Activated effector memory CD4-positive, alpha-beta T cell treated with anti-CD3 and anti-CD28 coated beads, Interleukin-2, amount 50 U/mL, for 16 hours (primary cell): ENCODE data around the gene IRAK2.

Experiments used
- DNase-seq: peaks from one replicate; pipeline ENCODE4 v3.0.0-alpha.2; 2020

Gene IRAK2

GRCh38 chr3:10259798-10260197, 95.1 kb downstream of the IRAK2 start:
- peak; percentile 25 for DNase-seq

- DNase-seq = peak; percentile 49
These were observed 95.5 kb downstream of the IRAK2 start for GRCh38 chr3:10260211-10260701.

DNA sequence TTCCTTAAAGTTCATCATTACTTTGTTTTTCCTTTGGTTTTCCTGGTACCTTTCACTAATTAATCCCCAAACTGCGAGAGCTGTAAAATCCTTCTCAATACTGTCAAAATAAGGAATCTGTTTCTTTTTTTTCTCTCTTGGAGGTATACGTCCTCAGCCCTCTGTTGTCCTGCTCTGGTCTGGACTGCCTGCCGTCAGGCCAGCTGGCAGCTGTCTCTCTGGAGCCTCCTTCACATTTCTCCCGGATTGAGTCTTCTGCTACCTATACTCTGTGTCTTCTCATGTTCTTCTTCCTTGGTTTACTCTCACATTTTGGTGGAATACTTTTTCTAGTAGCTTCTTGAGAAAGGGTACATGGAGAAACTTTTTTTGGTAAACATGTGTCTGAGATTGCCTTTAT, 97.3 kb downstream of the IRAK2 start:
- peak; percentile 36 for DNase-seq

DNA sequence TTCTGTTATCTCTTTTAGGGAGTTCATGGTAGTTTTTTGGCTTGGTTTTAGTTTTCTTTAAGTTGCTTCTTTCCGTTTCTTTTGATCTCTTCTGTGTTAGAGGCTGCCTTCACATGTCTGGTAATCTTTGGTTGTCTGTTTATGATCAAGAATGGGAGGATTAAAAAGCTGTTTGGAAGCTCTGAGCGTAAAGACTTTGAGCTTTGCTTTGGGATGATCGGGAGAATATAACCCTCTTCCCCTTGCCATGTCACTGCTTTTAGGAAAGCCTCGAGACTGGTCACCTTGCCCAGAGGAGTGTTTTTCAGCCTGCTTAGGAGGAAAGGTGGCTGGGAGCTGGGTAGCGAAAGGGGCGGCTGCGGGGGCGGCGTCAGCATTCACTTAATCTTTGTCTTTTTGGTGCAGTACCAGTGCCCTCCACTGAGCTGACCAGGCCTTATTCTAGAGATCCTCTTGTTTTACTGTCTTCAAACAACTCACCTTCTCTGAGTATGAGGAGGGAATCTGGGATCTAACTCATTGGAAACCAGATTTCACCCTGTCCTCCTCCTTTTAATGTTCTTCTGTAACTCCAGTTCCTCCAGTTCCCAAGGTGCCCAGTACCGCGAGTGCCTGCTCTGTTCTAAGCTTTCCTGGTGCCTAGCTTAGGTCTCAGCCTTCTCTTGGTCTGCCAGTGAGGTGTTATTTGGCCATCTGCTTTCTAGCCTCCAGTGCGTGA, 99.1 kb downstream of the IRAK2 start:
- peak; percentile 88 for DNase-seq

- no peak for DNase-seq
These were observed 101.1 kb downstream of the IRAK2 start for GRCh38 chr3:10265833-10266232.

DNA sequence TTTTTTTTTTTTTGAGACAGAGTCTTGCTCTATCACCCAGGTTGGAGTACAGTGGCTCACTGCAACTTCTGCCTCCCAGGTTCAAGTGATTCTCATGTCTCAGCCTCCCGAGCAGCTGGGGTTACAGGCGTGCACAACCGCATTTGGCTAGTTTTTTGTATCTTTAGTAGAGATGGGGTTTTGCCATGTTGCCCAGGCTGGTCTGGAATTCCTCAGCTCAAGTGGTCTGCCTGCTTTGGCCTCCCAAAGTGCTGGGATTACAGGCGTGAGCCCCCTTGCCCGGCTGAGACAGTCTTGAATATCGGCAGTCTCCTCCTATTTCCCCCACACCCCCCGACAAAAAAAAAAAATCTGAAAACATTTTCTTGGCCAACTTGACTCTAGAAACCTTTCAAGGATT, 102.2 kb downstream of the IRAK2 start:
- peak; percentile 53 for DNase-seq

DNA sequence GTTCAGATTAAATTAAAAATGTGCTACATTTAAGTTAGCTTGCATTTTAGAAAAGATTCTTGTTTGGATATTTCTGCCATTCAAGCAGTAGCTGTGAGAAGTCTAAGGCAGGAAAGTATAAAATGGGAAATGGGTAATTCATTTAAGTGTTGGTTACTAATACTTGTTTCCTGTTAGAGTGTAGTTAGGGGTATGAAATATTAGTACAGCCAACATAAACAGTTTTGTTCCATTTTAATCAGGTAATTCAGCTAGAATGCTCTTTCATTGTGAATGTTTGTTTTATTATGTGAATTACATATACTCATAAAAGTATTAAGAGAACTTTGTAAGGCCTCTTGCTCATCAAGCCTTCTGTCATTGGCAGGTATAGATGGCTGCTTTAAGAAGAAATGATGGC, 103.4 kb downstream of the IRAK2 start:
- no peak for DNase-seq

DNA sequence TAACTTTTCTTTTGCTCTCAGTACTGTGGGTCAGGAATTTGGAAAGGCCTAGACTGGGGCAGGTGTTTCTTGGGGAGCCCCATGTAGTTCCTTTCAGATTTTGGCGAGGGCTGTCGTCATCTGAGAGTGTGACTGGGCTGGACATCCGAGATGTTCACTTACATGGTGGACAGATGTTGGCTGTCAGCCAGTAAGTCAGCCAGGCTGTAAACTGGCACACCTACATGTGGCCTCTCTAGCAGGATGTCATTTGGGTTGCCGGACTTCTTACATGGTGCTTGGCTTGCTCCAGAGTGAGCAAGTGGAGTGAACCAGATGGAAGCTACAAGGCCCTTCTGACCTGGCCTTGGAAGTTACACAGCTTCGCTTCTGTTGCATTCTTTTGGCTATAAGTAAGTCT, 104.2 kb downstream of the IRAK2 start:
- peak; percentile 42 for DNase-seq

DNA sequence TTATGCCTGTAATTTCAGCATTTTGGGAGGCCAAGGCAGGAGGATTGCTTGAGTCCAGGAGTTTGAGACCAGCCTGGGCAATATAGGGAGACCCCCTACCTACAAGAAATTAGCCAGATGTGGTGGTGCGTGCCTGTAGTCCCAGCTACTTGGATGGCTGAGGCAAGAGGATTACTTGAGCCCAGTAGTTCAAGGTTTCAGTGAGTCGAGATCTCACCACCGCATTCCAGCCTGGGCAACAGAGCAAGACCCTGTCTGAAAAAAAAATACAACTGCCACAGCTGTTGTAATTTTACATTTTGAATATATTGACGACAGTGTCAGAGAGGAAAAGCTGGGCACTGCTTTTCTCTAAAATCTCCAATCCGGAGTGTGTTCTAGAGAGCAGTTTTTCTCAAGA, 104.7 kb downstream of the IRAK2 start:
- peak; percentile 21 for DNase-seq

- peak; percentile 27 for DNase-seq
These were observed 107.8 kb downstream of the IRAK2 start for GRCh38 chr3:10272476-10272875.

DNA sequence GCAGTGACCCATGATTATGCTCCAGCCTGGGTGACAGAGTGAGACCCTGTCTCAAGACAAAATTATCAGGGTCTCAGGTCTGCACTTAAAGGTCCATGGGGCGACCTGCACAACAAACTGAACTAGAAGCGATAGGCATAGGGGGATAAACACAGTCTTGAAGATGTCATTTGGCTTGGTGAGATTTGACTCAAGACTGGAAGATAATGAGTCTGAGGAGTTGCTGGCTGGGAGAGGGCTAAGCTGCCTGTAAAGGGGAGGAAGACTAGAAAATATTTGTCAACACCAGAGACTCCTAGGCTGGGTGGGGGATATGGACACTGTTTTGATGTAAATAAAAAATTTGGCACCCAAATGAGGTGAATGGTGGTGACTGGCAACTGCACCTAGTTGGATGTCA, 108.3 kb downstream of the IRAK2 start:
- DNase-seq = peak; percentile 19

- DNase-seq = no peak
These were observed 109.1 kb downstream of the IRAK2 start for GRCh38 chr3:10273702-10274305.

DNA sequence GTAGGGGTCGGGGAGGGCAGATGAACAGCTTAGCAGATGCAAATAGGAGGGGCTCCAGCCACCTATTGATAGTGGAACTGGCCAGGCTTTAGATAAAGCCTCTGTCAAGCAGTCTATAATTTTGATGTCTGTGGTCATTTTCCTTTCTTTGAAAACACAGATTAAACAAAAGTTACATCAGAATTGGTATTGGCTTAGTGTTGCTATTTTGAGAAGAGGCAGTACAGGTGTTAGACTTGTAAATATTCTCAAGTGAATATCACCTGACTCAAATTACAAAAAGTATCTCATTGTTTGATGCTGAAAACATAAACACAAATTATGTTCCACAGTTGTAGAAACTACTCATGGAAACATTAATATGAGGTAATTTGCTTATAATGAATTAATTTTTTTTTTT, 109.9 kb downstream of the IRAK2 start:
- DNase-seq = no peak

DNA sequence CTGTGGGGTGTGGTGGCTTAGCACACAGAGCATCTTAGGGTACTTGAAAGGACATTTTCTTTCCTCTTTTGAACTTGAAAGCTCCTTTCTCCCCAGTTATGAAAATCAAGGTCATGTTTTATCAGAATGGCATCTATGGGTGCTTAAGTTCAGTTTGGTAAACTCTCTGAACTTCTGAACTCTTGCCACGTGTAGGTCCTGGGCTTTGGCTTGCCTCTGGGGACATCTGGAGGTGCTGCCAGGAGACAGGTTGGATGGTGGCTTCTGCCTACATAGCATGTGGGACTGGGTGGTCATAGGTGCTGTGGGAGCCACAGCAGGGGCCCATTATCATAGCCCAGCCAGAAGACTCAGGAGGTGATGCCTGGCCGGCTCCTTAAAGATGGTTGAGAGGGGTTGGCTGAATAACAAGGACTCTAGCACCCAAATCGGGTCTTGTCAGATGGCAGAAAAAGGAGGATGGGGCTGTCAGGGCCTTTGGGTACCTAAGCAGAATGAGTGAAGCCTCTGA, 112.5 kb downstream of the IRAK2 start:
- peak; percentile 33 for DNase-seq

DNA sequence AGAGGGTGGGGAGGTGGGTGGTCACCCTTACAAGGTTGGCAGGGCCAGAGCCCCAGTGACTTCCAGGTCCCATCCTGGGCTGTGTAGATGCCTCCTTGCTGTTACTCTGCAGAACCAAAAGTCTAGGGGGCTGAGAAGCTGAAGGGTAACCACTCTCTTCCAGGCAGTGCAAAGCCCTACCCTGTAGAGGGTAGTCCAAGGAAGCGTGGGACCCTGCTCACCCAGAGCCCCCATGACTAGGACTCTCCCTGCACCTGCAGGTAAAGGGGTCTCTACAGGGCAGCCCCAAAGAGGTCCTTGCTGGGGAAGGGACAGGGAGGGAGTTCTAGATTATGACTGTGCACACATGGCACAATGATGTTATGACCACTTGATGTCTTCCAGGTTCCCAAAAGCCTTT, 113.8 kb downstream of the IRAK2 start:
- no peak for DNase-seq

DNA sequence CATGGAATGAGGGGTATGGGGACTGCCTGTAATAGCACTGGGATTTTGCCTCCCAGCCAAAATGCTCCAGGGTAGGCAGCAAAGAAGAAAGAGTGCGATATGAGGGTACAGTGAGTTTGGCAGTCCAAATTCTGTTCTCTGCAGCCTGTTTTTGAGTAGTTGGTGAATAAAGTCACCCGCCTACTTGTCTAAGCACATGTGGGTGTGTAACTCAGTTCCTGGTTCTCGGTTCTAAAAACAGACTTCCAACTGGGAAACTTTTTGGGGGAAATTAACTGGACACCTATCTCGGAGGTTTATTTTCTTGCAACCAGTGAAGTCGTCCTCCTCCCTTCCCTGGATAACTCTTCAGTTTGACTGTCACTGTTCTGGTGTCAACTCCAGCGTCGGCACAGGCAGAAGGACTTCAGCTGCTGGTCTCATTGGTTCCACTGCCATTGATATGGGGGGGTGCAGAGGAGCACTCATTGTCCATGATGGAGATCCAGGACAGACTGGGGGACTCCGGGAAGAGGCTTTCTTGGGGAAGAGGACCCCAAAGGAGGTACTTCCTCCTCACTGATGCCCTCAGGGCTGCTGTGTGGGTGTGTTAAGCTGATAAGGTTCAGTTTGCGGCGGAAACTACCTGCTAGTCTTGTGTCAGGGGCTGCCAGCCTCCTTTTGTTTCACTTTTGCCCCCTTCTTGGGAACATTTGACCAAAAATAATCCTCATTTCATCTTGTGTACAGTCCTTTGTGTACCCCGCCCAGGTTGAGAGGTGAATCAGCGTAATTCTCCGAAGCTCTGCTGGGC, 114.9 kb downstream of the IRAK2 start:
- peak; percentile 33 for DNase-seq

GRCh38 chr3:10280177-10280529, 115.4 kb downstream of the IRAK2 start:
- peak; percentile 63 for DNase-seq

DNA sequence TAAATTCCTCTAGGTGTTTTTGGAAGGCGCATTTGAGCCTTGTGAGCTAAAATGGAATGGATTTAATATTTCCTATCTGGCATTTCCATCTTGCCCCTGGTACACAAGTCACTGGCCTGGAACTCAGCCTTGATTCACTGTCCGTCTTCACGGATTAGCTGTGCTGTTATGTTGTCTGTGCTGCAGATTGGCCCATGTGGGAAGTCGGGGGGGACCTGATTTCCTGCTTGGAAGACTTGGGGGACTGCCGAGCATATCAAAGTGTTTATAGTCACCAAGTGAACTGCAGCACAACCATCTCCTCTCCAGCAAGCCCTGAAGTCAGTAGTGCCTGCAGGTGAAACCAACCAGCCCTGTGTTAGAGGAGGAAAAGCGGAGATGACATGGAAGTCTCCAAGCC, 115.9 kb downstream of the IRAK2 start:
- DNase-seq = peak; percentile 24

DNA sequence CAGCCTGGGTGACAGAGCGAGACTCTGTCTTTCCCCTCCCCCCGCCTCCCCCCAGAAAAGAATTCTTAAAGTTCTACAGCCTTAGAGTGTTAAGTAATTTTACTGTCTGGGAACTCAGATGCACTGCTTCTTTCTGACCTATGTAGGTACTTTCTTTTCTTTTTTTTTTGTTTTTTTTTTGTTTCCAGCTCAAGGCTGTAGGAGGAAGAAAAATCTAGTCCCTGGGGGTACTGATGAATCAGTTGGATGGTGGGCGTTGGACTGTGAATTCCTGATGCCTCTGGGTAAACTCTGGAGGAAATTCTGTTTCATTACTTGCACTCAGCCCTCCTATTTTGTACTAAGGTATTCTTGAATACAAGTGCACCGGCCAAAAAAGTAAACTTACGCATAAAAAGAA, 117.2 kb downstream of the IRAK2 start:
- peak; percentile 42 for DNase-seq

- DNase-seq = peak; percentile 51
These were observed 118.9 kb downstream of the IRAK2 start for GRCh38 chr3:10283638-10284037.

DNA sequence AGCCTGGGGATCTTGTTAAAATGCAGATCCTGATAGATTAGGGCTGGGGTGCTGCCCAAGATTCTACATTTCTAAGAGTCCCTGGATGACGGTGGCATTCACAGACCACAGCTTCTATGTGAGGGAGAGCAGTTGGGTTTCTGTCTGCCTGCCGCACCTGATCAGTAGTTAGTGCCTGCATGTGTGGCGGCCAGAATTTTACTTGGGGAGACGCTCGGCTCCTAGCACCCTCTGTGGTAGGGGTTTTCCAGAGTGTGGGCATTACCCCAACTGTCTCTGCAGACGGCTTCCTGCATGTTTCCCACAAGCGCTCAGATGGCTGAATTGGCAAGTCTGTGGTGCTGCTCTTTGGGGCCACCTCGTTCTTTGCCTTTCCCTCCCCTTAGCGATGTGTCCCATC, 119.8 kb downstream of the IRAK2 start:
- DNase-seq = peak; percentile 78

DNA sequence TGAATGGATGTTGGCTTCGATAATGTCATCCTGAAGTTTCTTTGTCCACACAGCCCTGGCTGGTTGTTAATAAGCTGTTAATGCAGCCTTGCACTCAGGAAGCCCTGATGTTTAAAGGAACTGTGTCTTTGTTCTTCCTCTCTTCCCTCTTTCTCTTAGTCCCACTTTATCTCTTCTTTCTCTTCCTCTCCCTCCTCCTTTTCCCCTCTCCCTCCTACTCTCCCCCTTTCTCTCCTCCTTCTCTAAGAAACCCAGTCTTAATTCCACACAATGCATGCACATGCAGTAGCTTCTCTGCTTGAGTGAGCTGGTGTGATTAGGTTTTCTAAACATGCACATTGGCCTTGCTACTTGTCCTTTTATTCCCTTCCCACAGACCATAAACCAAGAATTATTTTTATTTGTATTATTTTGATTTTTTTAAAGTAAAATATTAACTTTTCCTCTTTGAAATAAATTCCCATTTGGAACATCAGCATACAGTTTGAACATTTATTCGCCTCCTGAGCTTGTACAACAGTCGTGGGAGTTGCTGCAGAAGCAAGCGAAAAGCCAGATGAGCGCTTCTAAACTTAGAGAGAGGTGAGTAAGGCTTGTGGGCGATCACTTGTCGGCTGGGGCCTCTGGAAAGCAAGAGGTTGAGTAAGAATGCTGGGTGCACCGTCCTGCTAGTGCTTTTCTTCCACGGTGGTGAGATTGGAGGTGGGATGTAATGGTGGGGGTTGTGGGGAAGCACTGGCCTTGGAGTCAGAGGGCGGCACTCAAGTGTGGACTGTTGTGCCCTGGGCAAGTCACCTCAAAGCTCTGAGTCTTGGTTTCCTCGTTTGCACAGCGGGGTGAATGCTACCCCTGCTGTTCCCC, 120.8 kb downstream of the IRAK2 start:
- peak; percentile 57 for DNase-seq

DNA sequence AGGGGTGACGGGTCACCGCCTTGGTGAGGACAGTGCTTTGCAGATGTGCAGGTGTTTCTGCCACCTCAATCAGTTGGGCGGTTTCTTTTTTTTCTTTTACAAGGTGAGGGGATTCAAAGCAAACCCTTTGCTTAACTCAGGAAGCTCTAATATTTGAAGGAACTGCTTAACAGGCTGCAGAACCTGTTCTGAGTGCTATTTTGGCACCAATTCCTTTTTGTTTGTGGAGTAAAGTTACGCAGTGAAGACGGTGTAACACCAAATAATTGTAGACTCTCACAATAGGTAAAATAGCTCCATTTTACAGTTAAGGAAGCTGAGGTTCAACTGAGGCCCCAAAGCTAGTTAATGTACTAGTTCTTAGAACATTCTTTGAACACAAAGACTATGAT, 121.4 kb downstream of the IRAK2 start:
- DNase-seq = no peak
